ENCODE measurements around the gene COL15A1.
A peak's percentile ranks its signal among the peaks of the same experiment; 100 is the strongest.

The COL15A1 gene

DNA sequence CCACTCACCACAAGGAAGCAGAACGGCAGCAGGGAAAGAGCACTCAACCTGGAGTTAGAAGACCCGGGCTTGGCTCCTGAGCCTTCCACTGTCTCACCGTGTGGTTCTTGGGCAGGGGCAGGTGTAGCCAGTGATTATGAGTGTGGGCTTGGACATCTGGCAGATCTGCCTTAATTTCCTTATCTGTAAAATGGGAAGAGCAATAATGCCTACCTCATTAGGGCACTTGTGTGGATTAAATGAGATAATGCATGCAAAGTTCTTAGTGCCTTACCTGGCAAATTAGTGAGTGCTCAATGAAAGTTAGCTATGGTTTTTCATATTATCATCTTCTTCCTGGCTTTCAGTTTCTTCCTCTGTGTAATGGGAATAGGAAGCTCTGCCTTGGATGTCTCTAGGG is 28.1 kb upstream of the COL15A1 start:
- DNase-seq = no peak

DNA sequence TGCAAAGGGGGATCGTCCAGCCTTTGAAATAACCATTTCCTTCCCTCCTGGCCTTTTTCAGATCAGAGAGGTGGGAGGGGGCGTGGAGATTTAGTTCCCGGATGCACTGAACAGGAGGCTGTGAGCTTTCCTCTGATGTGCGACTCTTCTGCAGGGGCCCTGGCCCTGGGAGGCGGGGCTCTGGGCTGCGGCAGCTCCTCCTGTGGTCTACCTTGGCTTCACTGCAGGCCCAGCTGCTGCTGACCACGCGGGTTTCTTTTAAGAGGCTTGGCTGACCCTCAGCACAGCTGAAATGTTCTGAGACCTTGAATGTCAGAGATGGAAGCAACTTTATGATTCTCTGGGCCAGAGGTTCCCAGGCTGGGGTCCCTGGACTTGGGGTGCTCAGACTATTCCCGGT is 27.0 kb upstream of the COL15A1 start:
- DNase-seq = peak in 1 of 56 donors; percentile 7

DNA sequence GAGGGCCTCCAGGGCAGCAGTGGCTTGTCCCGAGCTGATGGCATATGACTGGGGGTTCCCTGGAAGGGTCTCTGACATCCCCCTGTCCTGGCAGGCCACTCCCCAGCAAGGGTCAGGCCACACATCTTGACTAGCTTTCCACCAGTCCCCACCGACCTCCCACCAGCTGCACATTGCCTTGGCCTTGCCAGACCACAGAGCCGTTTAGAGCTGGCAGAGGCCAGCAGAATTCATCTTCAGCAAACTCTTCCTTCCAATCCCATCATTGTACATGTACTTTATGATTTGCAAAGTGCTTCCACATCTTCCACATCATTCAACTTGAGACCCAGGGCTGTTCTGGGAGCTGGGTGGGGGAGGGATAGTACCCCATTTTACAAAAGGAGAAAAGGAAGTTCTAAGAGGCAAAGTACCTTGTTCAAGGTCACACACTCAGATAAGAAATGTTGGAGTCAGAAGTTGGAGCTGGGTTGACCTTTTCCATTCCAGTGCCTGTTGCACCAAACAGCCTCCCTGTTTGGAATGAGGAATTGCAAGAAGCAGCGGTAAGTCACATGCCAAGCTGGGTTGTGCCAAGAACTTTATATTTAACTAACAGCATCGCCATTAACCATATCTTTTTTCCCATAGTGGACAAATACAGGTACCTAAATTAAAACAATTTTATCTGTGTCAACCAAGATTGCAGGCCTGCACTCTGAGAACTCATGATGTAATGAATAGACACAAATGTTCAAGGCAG is 25.8 kb upstream of the COL15A1 start:
- no peak for DNase-seq

DNA sequence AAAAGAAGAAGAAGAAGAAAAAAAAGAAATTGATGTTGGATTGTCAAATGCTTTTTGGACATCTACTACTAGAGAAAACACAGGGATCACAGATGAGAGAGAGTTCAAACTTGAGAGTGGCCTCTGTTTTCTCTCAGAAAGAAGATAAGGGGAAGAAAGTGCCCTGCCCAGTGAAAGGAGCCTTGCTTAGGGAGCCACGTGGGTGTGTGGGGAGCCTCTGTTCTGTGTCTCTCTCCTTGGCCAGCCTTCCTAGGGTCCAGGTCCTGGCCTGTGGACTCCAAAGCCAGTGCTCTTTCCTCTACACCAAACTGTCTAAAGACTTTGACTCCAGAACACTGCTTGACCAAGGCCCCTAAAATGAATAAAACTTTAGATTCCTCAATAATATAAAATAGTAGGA is 22.0 kb upstream of the COL15A1 start:
- DNase-seq = no peak

DNA sequence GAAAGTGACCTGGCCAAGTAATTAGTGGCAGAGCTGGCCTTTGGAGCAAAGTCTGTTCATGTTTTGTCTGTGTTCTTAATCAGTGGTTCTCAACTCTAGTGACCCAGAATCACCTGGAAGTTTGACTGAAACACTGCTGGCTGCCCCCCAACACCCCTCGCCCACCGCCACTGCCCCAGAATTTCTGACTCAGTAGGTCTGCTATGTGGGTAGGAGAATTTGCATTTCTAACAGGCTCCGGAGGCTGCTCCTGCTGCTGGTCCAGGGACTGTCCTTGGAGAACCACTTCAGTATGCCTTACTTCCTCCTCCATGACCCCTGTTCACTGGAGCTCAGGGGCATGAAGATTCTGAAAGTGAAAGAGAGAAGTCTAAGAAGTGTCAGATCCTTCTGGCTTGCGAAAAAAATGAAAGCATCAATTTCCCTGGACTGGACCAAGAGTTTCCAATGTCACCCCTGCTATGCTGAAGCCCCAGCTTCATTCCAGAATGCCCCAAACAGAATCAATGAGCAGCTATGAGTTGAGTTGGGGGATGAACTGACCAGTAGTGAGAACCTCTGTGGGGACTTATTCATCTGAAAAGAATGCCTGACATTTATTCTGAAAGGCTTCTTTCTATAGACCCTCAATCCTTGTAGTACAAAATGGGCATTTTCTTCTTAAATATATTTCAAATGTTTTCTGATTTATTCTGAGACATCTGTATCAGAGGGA is 20.8 kb upstream of the COL15A1 start:
- DNase-seq = no peak

DNA sequence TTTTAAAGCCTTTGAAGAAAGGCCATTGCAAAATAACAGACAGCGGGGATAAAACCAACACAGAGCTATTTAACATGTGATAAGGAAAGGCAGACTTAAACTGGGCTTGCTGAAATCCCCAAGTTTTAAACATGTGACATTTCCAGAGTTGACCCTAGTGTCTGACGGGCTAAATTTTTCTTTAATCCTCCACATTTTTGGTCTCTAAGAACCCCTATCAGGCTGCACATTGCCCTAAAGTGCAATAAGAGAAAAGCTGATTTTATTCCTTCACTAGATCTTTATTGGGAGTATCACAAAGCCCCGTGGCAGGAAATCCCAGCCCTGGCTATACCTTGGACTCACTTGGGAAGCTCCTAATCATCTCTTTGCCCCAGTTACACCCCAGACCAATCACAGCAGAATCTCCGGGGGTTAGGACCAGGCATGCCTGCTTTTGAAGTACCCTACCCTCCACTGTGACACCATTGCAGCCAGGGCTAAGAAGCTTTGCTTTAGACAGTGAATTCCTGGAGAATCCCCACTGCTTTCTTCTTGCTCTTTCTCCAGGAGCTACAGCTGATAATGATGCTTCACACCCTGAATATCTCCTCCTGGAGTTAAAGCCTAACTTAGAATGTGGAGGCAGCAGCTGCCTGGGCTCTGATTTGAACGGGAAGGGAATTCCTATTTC is 20.1 kb upstream of the COL15A1 start:
- DNase-seq = no peak

DNA sequence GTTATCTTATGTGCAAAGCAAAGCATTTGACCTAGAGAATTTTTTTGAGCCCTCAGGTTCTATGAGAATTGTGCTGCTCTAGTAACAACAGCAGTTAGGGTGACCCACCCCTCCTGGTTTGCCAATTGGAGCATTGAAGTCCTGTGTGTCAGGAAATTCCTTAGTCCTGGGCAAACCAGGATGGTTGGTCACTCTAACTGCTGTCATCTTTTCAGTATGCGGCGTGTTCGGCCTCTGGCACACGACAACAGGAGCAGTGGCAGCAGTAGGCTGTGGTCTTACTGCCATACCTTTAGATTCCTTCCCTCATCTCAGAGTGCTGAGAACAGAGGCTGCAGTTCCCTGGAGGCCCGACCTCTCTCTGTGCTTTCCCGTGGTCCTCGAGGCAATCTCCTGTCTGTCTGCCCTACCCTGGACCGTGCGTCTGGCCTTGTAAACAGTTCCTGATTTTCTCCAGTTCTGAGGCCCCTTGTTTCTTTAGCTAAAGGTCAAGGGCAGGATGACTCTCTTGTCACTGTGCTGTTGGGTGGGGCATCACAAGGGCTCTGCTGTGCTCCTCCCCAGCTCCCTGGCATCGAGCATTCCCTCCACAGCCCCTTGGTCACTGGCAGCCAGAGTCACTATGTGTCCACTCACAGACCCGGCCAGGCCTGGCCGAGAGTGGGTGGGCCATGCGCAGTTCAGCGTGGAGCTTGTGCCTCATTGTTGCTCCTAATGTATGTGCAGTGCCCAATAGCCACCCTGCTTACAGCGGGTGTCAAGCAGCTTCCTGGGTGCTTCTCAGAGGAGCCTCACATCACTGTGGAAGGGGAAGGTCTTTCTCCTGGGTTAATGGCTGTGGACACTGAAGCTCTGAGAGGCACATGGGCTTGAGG is 18.5 kb upstream of the COL15A1 start:
- DNase-seq = no peak

DNA sequence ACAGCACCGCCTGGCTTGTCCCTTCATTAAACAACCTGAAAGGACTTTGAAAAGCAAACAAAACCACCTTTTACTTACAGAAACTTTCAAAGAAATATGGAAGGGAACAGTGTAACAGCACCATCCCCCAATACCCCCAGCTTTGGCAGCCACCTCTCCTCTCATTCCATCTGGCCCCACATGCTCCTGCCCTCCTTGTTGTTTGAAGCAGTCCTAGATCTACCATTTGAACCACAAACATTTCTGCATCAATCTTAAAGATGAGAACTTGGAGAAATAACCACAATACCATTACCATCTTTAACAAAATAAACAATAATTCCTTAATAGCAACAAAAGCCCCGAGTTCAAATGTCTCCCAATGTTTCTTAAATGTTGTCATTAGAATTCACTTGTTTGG is 17.8 kb upstream of the COL15A1 start:
- DNase-seq = no peak

DNA sequence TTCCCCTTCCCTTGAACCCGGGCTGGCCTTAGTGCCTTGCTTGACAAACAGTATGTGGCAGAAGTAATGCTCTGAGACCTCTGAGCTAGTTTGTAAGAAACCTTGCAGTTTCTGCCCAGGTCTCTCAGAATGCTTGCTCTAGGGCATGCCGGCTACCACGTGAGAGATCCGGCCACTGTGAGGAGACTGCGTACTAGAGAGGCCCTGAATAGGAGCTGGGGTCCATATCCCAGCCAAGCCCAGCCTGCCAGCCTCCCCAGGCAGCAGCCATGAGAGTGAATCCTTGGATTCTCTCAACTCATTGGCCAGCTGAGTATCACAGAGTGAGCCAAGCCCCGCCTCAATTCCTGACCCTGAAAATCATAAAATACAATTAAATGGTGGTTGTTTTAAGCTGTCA is 16.0 kb upstream of the COL15A1 start:
- DNase-seq = no peak

DNA sequence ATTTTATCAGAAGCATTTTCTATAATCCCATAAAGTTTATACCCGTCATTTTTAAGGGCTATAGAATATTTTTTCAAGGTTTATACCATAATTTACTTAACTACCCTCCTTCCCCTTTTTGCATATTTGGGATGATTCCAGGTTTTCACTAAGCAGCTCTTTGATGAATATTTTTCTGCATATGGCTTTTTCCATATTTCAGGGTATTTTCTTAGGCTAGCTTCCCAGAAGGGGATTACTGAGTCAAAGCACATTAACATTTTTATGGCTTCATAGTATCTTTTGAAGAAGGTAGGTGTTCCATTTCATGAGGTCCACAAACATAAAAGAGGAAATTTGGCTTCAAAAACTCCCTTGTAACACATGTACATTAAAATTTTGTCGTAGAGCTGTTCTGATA is 14.6 kb upstream of the COL15A1 start:
- no peak for DNase-seq

DNA sequence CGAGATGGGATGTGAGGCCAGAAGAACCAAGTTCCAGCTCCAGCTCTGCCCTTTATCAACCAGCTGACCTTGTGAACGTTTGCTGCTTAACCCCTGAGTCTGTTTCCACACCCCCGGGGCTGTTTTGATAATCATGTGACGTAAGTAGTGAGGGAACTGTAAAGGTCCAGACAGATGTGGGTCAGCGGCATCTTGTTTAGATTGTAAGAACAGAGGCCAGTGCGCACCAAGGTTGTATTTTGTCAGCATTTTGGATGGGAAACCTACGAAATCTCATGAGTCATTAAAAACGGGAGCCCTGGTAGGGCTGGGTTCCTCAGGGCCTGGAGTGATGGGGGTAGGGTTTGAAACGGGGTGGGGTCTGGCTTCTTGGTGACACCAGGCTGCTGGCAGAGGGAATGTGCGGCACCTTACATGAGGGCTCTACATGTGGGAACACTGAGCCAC is 13.8 kb upstream of the COL15A1 start:
- no peak for DNase-seq

DNA sequence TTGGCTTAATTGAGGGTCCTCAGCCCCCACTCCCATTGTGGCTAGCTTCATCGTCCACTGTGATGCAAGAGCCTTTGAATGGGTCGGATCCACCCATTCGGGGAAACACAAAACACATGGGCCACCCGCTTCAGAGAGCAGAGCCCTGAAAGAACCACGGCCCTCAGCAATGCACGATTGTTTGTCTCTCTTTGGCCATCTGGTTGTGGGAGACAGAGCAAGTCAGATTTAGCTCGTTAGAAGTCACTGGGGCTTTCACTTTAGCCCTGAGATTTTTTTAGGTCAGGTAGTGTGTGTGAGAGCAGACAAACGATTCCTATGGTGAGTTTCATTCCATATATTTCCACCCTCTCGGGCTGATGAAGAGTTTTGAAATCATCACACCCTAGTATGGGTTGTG is 12.9 kb upstream of the COL15A1 start:
- no peak for DNase-seq

DNA sequence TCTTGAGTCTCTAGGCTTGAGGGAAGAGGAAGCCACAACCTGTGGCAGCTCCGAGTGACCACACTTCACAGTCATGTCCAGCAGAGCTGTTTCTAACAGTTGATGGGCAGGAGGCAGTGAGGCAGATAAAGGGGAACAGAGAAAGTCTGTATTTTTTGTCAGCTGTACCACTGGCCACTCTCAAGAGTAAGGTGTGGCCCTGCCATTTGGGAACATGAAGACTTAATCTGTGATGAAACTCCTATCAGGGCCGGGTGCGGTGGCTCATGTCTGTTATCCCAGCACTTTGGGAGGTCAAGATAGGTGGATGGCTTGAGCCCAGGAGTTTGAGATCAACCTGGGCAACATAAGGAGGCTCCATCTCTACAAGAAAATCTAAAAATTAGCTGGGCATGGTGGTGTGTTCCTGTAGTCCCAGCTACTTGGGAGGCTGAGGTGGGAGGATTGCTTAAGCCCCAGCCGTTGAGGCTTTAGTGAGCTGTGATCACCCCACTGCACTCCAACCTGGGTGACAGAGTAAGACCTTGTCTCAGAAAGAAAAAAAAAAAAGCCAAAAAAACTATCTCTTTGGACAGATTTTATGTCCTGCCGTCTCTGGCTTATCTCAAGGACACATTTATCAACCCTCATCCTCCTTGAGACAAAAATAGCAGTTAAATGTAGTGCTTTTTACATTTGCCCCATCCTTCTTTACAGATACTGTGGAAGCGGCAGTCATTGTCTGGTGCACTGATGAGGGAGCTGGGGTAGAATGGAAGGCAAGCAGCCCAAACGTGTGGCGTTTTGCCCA is 11.9 kb upstream of the COL15A1 start:
- DNase-seq = no peak

DNA sequence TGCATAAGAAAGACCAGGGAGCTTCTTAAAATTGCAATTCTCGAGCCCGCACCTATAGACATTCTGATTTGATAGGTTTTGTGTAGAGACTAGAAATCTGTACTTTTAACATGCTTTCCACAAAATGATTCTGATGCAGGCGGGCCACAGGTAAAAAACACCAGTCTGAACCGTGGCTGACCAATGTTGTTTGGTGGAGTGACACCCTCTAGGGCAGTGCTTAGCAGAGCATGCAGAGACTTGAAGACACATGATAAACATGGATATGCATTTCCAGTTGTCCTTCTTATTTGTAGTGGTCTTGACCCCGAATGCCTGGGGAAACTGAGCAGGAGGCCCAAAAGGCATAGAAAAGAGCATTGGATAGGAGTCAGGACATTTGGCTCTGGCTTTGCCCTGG is 10.5 kb upstream of the COL15A1 start:
- no peak for DNase-seq

DNA sequence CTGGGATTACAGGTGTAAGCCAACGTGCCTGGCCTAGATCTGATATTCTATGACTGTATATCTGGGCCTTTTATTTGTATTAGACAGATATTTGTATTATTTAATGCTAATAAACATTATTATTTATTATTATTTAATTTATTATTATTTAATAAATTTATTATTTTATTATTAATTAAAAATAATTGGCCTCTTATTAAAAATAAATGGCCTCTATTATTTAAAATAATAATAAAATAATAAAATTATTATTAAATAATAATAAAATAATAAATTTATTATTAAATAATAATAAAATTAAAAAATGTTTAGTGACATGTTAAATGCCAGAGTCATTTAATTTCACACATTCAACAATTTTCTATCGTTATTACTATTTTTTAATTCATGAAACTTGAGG is 9.8 kb upstream of the COL15A1 start:
- no peak for DNase-seq

DNA sequence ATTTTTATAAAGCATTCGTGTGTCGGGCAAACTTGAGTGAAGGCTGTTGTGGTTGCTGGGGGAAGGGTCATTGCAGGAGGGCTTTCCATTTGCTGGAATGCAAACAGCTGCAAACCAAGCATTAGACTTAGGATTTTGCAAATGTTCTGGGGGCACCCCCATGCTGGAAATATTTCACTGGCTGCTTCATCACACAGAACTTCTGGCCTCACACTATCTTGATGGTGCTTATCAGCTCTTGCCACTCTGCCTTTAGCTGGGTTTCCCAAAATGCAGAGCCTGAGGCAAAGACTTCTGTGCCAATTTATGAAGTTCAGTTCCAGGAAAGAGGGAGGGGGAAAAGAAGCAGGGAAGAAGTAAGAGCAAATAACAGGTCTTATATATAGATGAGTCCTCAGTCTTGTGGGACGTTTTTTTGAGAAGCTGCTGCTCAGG is 8.6 kb upstream of the COL15A1 start:
- DNase-seq = no peak

DNA sequence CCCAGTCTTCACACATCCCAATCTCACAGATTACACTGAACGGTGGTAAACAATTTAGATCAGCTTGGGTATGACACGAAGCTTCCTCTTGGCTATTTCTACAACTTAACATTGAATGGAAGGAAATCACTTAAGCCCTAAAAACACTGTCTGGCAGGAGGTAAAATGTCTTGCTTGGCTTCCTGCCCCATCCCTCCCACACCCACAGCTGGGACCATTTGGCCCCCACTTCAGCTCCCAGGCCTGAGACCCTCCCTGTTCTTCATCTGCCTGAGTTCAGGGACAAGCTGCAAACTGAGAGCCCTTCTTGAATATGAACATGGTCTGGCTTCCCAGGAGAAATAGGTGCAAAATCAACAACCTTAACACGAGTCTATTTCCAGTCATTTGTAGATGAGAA is 3.4 kb upstream of the COL15A1 start:
- DNase-seq = no peak

DNA sequence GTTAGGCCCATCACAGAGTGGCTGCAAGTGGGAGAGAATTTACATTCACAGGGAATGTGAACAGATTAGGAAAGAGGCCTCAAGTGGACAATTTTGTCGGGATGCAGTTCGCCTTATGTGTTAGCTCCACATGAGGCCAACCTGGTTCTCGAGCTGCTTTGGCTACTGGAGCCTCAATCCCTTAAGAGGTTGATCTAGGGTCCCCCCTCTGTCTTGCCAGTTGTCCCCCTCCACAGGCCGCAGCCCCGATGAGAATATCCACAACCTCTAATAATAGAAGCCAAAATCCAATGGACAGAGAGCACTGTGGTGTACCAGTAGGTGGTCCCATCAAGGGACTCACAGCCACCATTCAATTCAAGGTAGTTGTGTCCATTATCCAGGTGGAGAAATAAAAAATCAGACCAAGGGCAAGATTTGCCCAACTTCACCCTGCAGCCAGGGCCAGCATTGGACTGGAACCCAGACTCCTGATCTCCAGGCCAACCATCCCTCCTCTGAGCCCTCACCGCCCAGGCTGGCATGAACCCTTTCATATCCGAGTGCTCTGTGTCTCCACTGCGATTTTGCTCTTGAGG is 1.7 kb upstream of the COL15A1 start:
- no peak for DNase-seq

DNA sequence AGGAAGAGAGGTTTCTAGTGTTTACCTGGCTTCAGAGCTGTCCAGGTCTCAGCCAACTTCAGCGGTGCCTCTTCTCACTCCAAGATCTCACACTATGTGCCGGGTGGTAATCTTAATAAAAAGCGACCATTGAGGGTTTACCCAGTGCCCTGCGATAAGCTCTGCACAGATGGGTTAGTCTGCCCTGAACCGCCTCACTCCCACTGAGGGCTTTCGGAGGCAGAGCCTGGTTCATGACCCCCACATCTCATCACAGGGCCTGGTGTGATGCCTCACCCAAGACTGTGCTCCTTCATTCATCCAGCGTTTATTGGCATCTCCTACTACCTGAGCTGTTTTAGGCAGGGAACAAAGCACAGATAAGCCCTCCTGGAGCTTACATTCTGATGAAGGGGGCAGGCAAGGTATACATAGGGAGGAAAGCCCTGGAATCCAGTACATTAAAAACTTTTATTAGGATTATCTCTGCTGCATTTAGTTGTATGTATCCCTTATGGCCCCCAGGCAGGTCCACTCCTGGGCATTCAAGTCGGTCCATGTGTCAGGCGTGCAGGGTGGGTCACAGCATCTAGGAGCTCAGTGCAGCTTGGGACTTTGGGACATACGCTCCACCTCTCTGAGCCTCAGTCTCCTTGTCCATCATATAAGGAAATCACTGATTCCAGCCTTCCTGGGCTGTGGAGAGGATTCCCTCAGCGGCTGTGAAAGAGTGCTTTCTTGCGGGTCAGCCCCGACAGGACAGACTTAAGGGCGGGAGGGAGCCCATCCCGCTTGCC is 613 bp upstream of the COL15A1 start:
- DNase-seq = no peak

Measured in amygdala (tissue), 56 donors.